Ovary (tissue), 9 donors: ENCODE measurements around the gene PRXL2B. TPM values are rescaled to one million over a fixed set of nuclear protein-coding genes. Genes with fewer than 3 reads are reported as not detected.
A peak's percentile ranks its signal among the peaks of the same experiment; 100 is the strongest.
"Not testable (repeated sequence)": the region's sequence is repeated elsewhere in the genome, so short reads cannot be mapped to it uniquely, and the experiment has no call there.

Source experiments
- DNase-seq, 5 donors: peaks; one replicate each; pipeline ENCODE4 v3.0.0-alpha.2; 2019 to 2020
- H3K27ac ChIP-seq, 2 donors: fragments of 200-600 bp; one replicate each; pipeline versions ENCODE4 v1.5.1 to v1.8.0; 2019 to 2022
- H3K27me3 ChIP-seq: fragments of 200-600 bp; one replicate; pipeline ENCODE4 v1.8.0; 2022
- H3K36me3 ChIP-seq: fragments of 200-600 bp; sonication (generic); one replicate; pipeline ENCODE4 v1.5.1; 2019
- H3K4me1 ChIP-seq: one replicate; pipeline ENCODE4 v1.8.1; 2013; ENCODE audit warnings: mild to moderate bottlenecking, moderate library complexity; ENCODE audit not compliant: insufficient read depth
- H3K4me3 ChIP-seq: fragments of 200-600 bp; sonication (generic); one replicate; pipeline ENCODE4 v1.5.1; 2017
- H3K9me3 ChIP-seq, 2 donors: fragments of 200-600 bp in 1 of 2; sonication (generic) in 1 of 2; one replicate each; pipeline versions ENCODE4 v1.5.1 to v1.8.1; 2013 to 2019; ENCODE audit warnings: mild to moderate bottlenecking in 1 of 2, moderate library complexity in 1 of 2
- CTCF ChIP-seq, 3 donors: fragments of 450-650 bp in 2 of 3; fragments of 200-600 bp in 1 of 3; IDR thresholded peaks; one replicate each; pipeline versions ENCODE4 v1.5.1 to v1.8.0; 2016 to 2022; ENCODE audit warnings: antibody characterized with exemption in 3 of 3, mild to moderate bottlenecking in 1 of 3
- EP300 ChIP-seq: sonication (generic); formaldehyde crosslinking; IDR thresholded peaks from one replicate; pipeline ENCODE4 v1.6.1; 2017; ENCODE audit warnings: antibody characterized with exemption
- POLR2A ChIP-seq: fragments of 450-650 bp; IDR thresholded peaks from one replicate; pipeline ENCODE4 v1.6.1; 2017; ENCODE audit warnings: antibody characterized with exemption, mild to moderate bottlenecking, moderate library complexity
- WGBS, 3 donors: extraction: QIAGEN DNeasy Blood & Tissue Kit in 1 of 3; methylation state at CpG; one replicate each; pipeline versions ENCODE4 v1.1.5 to v1.1.7; 2013 to 2017; 5-methylcytosine and 5-hydroxymethylcytosine counted together
- intact Hi-C, 4 donors: fragments of 100-400 bp; cut with DNase I; formaldehyde crosslinking; loops; one replicate each; pipeline versions ENCODE4 v1.11.0 to v1.15.1; 2022 to 2023
- polyA plus RNA-seq, 2 donors: library from polyadenylated mRNA; stranded (reverse); fragments of 200-250 nt in 1 of 2; fragments of 350-450 nt in 1 of 2; fragmentation: Illumina TruSeq in 1 of 2; extraction: RNeasy Lipid Tissue Mini Kit (QIAGEN cat#74804) in 1 of 2; gene quantifications; one replicate each; pipeline ENCODE4 v1.2.3, GENCODE V29; 2013 to 2014
- total RNA-seq, 7 donors: library from RNA; depleted of rRNA in 2 of 7; stranded (reverse); fragments of >200 nt in 2 of 7; fragmentation: NEBNext Ultra II Directional in 3 of 7; extraction: Animal tissue kit (Norgen Biotek cat#: 25700) in 3 of 7; gene quantifications; one replicate each; pipeline versions ENCODE4 v1.1.0 to v1.2.4, GENCODE V29; 2016 to 2023
- donor health status: DM: no; HTN: no; CAD: no; lungs with moderate emphysema.
- donor health status: DM: no; HTN: no; CAD: no.
- donor health status: Bipolar disorder and iron deficiency.
- donor health status: DM: yes; HTN: yes; CAD: no.
- donor health status: DM: no; HTN: no; CAD: no.
- donor health status: DM: yes; HTN: yes; CAD: no.

The PRXL2B gene
- total and polyA plus RNA-seq, 9 donors: 3.2 to 34.1 (median 14.7) TPM

- 76 to 84% (median 78%) methylated on average over 23 of the region's 23 CpGs for WGBS, 3 donors
- H3K27ac ChIP-seq: no peak overlapping the region
Measured at GRCh38 chr1:2575801-2576663, 10.5 kb upstream of the PRXL2B start.

GRCh38 chr1:2577565-2578075 is 9.0 kb upstream of the PRXL2B start:
- 54 to 70% (median 56%) methylated on average over 16 to 22 of the region's 23 CpGs for WGBS, 3 donors
- H3K36me3 ChIP-seq, H3K27me3 ChIP-seq, H3K4me3 ChIP-seq, H3K27ac ChIP-seq, H3K9me3 ChIP-seq, intact Hi-C loops, H3K4me1 ChIP-seq: not testable (repeated sequence)
- peak in 1 of 5 donors; percentile 24 for DNase-seq

More at GRCh38 chr1:2575801-2576663, 10.5 kb upstream of the PRXL2B start:
- Histone ChIP-seq H3K4me3 (no peak overlapping the region), H3K27me3 (no peaks in the 10 kb centered on the region), H3K36me3 (no peaks in the 10 kb centered on the region), H3K4me1 (no peaks in the 10 kb centered on the region), H3K9me3 (no peaks in the 10 kb centered on the region)
- TF ChIP-seq EP300 (no peak), CTCF (IDR thresholded peaks at IDR 0.05) (no peak), POLR2A (no peak)
- DNase-seq: peak in 3 of 5 donors; percentile 9 to 25 (median 17)
- intact Hi-C loops: no loop called here

GRCh38 chr1:2578758-2579118 is 7.8 kb upstream of the PRXL2B start:
- no peaks in the 10 kb centered on the region for H3K27me3 ChIP-seq
- DNase-seq: no peak
- no peaks in the 10 kb centered on the region for H3K9me3 ChIP-seq
- WGBS, 3 donors: 34 to 41% (median 35%) methylated on average over 4 of the region's 4 CpGs
- no peak for TF ChIP-seq EP300
- H3K27ac ChIP-seq: no peak overlapping the region
- H3K36me3 ChIP-seq: no peaks in the 10 kb centered on the region
- intact Hi-C loops: no loop called here
- H3K4me3 ChIP-seq: no peak overlapping the region
- H3K4me1 ChIP-seq: peaks cover 2% of the 10 kb centered on the region

GRCh38 chr1:2580691-2581090 is 5.9 kb upstream of the PRXL2B start:
- Histone ChIP-seq H3K27ac (no peak overlapping the region), H3K36me3 (no peaks in the 10 kb centered on the region), H3K9me3 (no peaks in the 10 kb centered on the region), H3K4me3 (no peak overlapping the region), H3K4me1 (peaks cover 6% of the 10 kb centered on the region), H3K27me3 (no peaks in the 10 kb centered on the region)
- 86 to 92% (median 88%) methylated on average over 10 of the region's 10 CpGs for WGBS, 3 donors
- intact Hi-C loops: no loop called here
- DNase-seq: peak in 1 of 5 donors; percentile 16
- TF ChIP-seq CTCF (IDR thresholded peaks at IDR 0.05): no peak
- no peak for TF ChIP-seq EP300
- TF ChIP-seq POLR2A: no peak

- no peak overlapping the region for H3K4me3 ChIP-seq
- no peak for TF ChIP-seq EP300
- TF ChIP-seq POLR2A: no peak
- TF ChIP-seq CTCF (IDR thresholded peaks at IDR 0.05): no peak
- H3K4me1 ChIP-seq: peaks cover 6% of the 10 kb centered on the region
- H3K36me3 ChIP-seq: no peaks in the 10 kb centered on the region
- DNase-seq: no peak
- 47 to 58% (median 56%) methylated on average over 7 of the region's 7 CpGs for WGBS, 3 donors
- no peaks in the 10 kb centered on the region for H3K9me3 ChIP-seq
- no peak overlapping the region for H3K27ac ChIP-seq
- no peaks in the 10 kb centered on the region for H3K27me3 ChIP-seq
- intact Hi-C loops: no loop called here
Measured at GRCh38 chr1:2582391-2582790, 4.2 kb upstream of the PRXL2B start.
